Measurements from ENCODE around the gene CDCA7. TPM values are rescaled to one million over a fixed set of nuclear protein-coding genes. Genes with fewer than 3 reads are reported as not detected.
"Not testable (repeated sequence)": the region's sequence is repeated elsewhere in the genome, so short reads cannot be mapped to it uniquely, and the experiment has no call there.

CDCA7 gene
- polyA plus RNA-seq (2013, experiment 1 of 2): 6.3 TPM
- polyA plus RNA-seq (2013, experiment 2 of 2): 6.3 TPM

DNA sequence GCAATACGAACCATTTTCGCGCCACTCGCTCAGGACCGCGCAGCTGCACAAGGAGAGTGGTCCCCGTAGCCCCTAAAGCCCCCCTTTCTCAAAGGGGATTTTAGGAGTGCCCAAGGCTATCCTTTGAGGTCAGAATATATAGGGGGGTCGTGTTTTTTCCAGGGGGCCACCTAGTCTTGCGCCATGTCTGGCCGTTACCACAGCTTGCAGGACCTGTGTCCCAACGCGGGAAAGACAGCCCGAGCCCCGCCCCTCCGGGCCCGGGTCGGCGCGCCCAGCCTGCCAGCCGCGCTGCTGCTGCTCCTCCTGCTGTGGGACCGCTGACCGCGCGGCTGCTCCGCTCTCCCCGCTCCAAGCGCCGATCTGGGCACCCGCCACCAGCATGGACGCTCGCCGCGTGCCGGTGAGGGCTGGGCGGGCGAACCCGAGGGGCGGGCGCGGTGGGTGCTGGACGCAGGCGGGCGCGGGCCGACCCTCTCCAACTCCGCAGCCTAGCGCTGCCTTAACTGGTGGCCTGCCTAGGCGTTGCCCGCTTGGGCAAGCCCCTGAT lies at the start of gene CDCA7:
TSS of gene CDCA7 (plus strand) at position 291 of the 550 bp plus-strand sequence. CDS start at position 383, 92 bp downstream.
- no peaks in the 10 kb centered on the region for H3K36me3 ChIP-seq (ENCODE audit: control insufficient read depth in 1 of 2, insufficient read depth in 2 of 2, low read depth in 1 of 2, low read length in 2 of 2)
- H2BK15ac ChIP-seq (ENCODE audit: low read depth, poor library complexity, severe bottlenecking): peak within 1 kb of the TSS; percentile 91
- H2BK5ac ChIP-seq (ENCODE audit: low read depth, low read length, poor library complexity, severe bottlenecking): peak within 1 kb of the TSS; percentile 89
- H3K79me1 ChIP-seq (replicated peaks; ENCODE audit: low read length, poor library complexity, severe bottlenecking): peaks cover 7% of the 10 kb centered on the region
- no peaks in the 10 kb centered on the region for H3K9me3 ChIP-seq (ENCODE audit: control insufficient read depth, low read length)
- peak; percentile 75 for DNase-seq
- WGBS: under 1% methylated on average over 46 of the region's 50 CpGs
- H3K9ac ChIP-seq (ENCODE audit: low read length): peak within 1 kb of the TSS; percentile 84
- H3K4me3 ChIP-seq (ENCODE audit: insufficient read depth in 1 of 2, low read depth in 1 of 2, low read length in 2 of 2): peak within 1 kb of the TSS; percentile 85 to 93
- peaks cover 0 to 48% of the 10 kb centered on the region in 2 experiments for H3K27me3 ChIP-seq (ENCODE audit: control insufficient read depth in 1 of 2, insufficient read depth in 1 of 2, low read length in 2 of 2)
- peak within 1 kb of the TSS; percentile 88 for H4K8ac ChIP-seq (ENCODE audit: low read length)
- peak within 1 kb of the TSS; percentile 77 for H2BK120ac ChIP-seq (ENCODE audit: low read depth, low read length)
- peak within 1 kb of the TSS; percentile 91 for H3K27ac ChIP-seq (ENCODE audit: low read length, poor library complexity, severe bottlenecking)
- H2AK5ac ChIP-seq (ENCODE audit: low read length, severe bottlenecking): no peak within 1 kb of the TSS
- peak within 1 kb of the TSS; percentile 29 to 71 for H3K4ac ChIP-seq (ENCODE audit: low read depth in 1 of 2, low read length in 2 of 2)
- H3K23ac ChIP-seq (ENCODE audit: low read length in 2 of 2): peak within 1 kb of the TSS in 1 of 2 experiments; percentile 54
- H3K14ac ChIP-seq (ENCODE audit: low read length in 2 of 2): peak within 1 kb of the TSS in 1 of 2 experiments; percentile 30
- peak within 1 kb of the TSS; percentile 87 to 93 for H3K18ac ChIP-seq (ENCODE audit: low read depth in 1 of 2, low read length in 2 of 2)
- H2BK12ac ChIP-seq (ENCODE audit: low read length in 2 of 2): peak within 1 kb of the TSS in 1 of 2 experiments; percentile 48
- peaks cover 3% of the 10 kb centered on the region for H3K4me1 ChIP-seq (ENCODE audit: control insufficient read depth, insufficient read depth, low read depth, low read length)
- H2AFZ ChIP-seq (ENCODE audit: low read depth, low read length): peak within 1 kb of the TSS; percentile 85
- H4K91ac ChIP-seq (ENCODE audit: low read length): peak within 1 kb of the TSS; percentile 64
- peak within 1 kb of the TSS; percentile 91 for H3K4me2 ChIP-seq (ENCODE audit: low read length, poor library complexity, severe bottlenecking)

DNA sequence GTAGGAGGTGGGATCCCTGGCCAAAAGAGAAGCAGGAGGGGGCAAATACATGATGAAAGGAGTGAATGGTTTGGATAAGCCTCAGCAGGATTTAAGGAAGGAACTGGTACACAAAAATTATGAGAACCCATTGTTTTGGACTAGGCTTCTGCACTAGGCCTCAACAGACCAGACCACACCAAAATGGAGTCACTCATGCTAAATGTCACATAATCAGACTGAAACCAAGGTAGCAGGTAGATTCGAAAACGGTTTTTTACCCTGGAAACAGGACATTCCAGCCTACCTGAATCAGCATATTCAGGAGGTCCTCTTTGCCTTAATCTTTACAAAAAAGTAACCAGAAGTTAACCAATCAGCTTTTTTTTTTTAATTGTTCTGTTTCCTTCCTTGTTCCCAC lies 49.4 kb upstream of the CDCA7 start:
- 64% methylated on average over 2 of the region's 2 CpGs for WGBS

DNA sequence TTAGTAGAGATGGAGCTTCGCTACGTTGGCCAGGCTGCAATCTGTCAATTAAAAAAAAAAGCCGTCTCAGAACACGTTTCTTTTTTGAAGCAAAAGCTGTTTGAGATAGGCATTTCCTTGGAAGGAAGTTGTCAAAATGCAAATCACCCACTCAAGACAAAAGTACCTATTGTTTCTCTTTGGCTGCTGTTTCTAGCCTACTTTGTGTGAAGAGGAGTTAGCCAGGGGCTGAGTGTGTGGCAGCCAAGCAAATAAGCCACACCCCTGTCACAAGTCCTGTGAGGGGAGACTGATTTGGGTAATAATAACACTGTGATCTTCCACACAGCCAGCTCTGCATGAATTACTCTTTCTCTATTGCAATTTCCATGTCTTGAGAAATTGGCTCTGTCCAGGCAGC lies 47.4 kb upstream of the CDCA7 start:
- H2AFZ ChIP-seq (ENCODE audit: low read depth, low read length): no peak overlapping the region
- no peak overlapping the region for H3K4ac ChIP-seq (ENCODE audit: low read depth in 1 of 2, low read length in 2 of 2)
- no peaks in the 10 kb centered on the region for H3K4me1 ChIP-seq (ENCODE audit: control insufficient read depth, insufficient read depth, low read depth, low read length)
- no peak overlapping the region for H2BK120ac ChIP-seq (ENCODE audit: low read depth, low read length)
- H4K8ac ChIP-seq (ENCODE audit: low read length): no peak overlapping the region
- no peak overlapping the region for H4K91ac ChIP-seq (ENCODE audit: low read length)
- DNase-seq: no peak
- no peaks in the 10 kb centered on the region for H3K27me3 ChIP-seq (ENCODE audit: control insufficient read depth in 1 of 2, insufficient read depth in 1 of 2, low read length in 2 of 2)
- H3K14ac ChIP-seq (ENCODE audit: low read length in 2 of 2): no peak overlapping the region
- no peaks in the 10 kb centered on the region for H3K9me3 ChIP-seq (ENCODE audit: control insufficient read depth, low read length)
- H3K4me3 ChIP-seq (ENCODE audit: insufficient read depth in 1 of 2, low read depth in 1 of 2, low read length in 2 of 2): no peak overlapping the region
- H3K18ac ChIP-seq (ENCODE audit: low read depth in 1 of 2, low read length in 2 of 2): no peak overlapping the region
- no peaks in the 10 kb centered on the region for H3K36me3 ChIP-seq (ENCODE audit: control insufficient read depth in 1 of 2, insufficient read depth in 2 of 2, low read depth in 1 of 2, low read length in 2 of 2)
- no peak overlapping the region for H3K9ac ChIP-seq (ENCODE audit: low read length)
- no peak overlapping the region for H3K4me2 ChIP-seq (ENCODE audit: low read length, poor library complexity, severe bottlenecking)
- no peak overlapping the region for H2BK5ac ChIP-seq (ENCODE audit: low read depth, low read length, poor library complexity, severe bottlenecking)
- no peak overlapping the region for H3K27ac ChIP-seq (ENCODE audit: low read length, poor library complexity, severe bottlenecking)
- no peaks in the 10 kb centered on the region for H3K79me1 ChIP-seq (replicated peaks; ENCODE audit: low read length, poor library complexity, severe bottlenecking)
- no peak overlapping the region for H3K23ac ChIP-seq (ENCODE audit: low read length in 2 of 2)
- H2BK15ac ChIP-seq (ENCODE audit: low read depth, poor library complexity, severe bottlenecking): no peak overlapping the region
- no peak overlapping the region for H2BK12ac ChIP-seq (ENCODE audit: low read length in 2 of 2)
- WGBS: 64% methylated on average over 4 of the region's 4 CpGs
- H2AK5ac ChIP-seq (ENCODE audit: low read length, severe bottlenecking): no peak overlapping the region

More for the DNA sequence above, 49.4 kb upstream of the CDCA7 start:
- Histone ChIP-seq H3K23ac (ENCODE audit: low read length in 2 of 2) (no peak overlapping the region), H3K79me1 (replicated peaks; ENCODE audit: low read length, poor library complexity, severe bottlenecking) (no peaks in the 10 kb centered on the region), H3K18ac (ENCODE audit: low read depth in 1 of 2, low read length in 2 of 2) (no peak overlapping the region), H3K14ac (ENCODE audit: low read length in 2 of 2) (no peak overlapping the region), H3K27ac (ENCODE audit: low read length, poor library complexity, severe bottlenecking) (no peak overlapping the region), H3K27me3 (ENCODE audit: control insufficient read depth in 1 of 2, insufficient read depth in 1 of 2, low read length in 2 of 2) (no peaks in the 10 kb centered on the region), H2BK12ac (ENCODE audit: low read length in 2 of 2) (no peak overlapping the region), H2BK5ac (ENCODE audit: low read depth, low read length, poor library complexity, severe bottlenecking) (no peak overlapping the region), H2BK120ac (ENCODE audit: low read depth, low read length) (no peak overlapping the region), H3K4me1 (ENCODE audit: control insufficient read depth, insufficient read depth, low read depth, low read length) (no peaks in the 10 kb centered on the region), H3K36me3 (ENCODE audit: control insufficient read depth in 1 of 2, insufficient read depth in 2 of 2, low read depth in 1 of 2, low read length in 2 of 2) (no peaks in the 10 kb centered on the region), H4K91ac (ENCODE audit: low read length) (no peak overlapping the region), H3K9ac (ENCODE audit: low read length) (no peak overlapping the region), H3K4ac (ENCODE audit: low read depth in 1 of 2, low read length in 2 of 2) (no peak overlapping the region), H3K4me3 (ENCODE audit: insufficient read depth in 1 of 2, low read depth in 1 of 2, low read length in 2 of 2) (no peak overlapping the region), H2AK5ac (ENCODE audit: low read length, severe bottlenecking) (no peak overlapping the region), H3K9me3 (ENCODE audit: control insufficient read depth, low read length) (peaks cover 3% of the 10 kb centered on the region), H3K4me2 (ENCODE audit: low read length, poor library complexity, severe bottlenecking) (no peak overlapping the region), H2AFZ (ENCODE audit: low read depth, low read length) (no peak overlapping the region), H4K8ac (ENCODE audit: low read length) (no peak overlapping the region), H2BK15ac (ENCODE audit: low read depth, poor library complexity, severe bottlenecking) (no peak overlapping the region)
- DNase-seq: no peak

DNA sequence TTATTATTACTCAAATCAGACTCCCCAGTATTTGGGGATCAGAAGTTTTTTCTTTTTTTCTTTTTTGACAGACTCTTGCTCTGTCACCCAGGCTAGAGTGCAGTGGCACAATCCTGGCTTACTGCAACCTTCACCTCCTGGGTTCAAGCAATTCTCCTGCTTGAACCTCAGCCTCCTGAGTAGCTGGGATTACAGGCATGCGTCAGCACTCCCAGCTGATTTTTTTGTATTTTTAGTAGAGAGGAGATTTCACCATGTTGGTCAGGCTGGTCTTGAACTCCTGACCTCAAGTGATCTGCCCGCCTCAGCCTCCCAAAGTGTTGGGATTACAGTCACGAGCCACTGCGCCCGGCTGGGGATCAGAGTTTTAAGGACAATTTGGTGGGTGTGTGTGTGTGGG lies 45.3 kb upstream of the CDCA7 start:
- DNase-seq; H3K36me3 ChIP-seq (ENCODE audit: control insufficient read depth in 1 of 2, insufficient read depth in 2 of 2, low read depth in 1 of 2, low read length in 2 of 2); H4K91ac ChIP-seq (ENCODE audit: low read length); H2AK5ac ChIP-seq (ENCODE audit: low read length, severe bottlenecking); H2BK12ac ChIP-seq (ENCODE audit: low read length in 2 of 2); H3K27ac ChIP-seq (ENCODE audit: low read length, poor library complexity, severe bottlenecking); H3K23ac ChIP-seq (ENCODE audit: low read length in 2 of 2); H3K14ac ChIP-seq (ENCODE audit: low read length in 2 of 2); H2BK5ac ChIP-seq (ENCODE audit: low read depth, low read length, poor library complexity, severe bottlenecking); H3K9ac ChIP-seq (ENCODE audit: low read length); H4K8ac ChIP-seq (ENCODE audit: low read length); H3K27me3 ChIP-seq (ENCODE audit: control insufficient read depth in 1 of 2, insufficient read depth in 1 of 2, low read length in 2 of 2); H3K4ac ChIP-seq (ENCODE audit: low read depth in 1 of 2, low read length in 2 of 2); H3K4me1 ChIP-seq (ENCODE audit: control insufficient read depth, insufficient read depth, low read depth, low read length); H3K18ac ChIP-seq (ENCODE audit: low read depth in 1 of 2, low read length in 2 of 2); H3K79me1 ChIP-seq (replicated peaks; ENCODE audit: low read length, poor library complexity, severe bottlenecking); H3K4me2 ChIP-seq (ENCODE audit: low read length, poor library complexity, severe bottlenecking); H3K4me3 ChIP-seq (ENCODE audit: insufficient read depth in 1 of 2, low read depth in 1 of 2, low read length in 2 of 2); H2BK15ac ChIP-seq (ENCODE audit: low read depth, poor library complexity, severe bottlenecking); H2AFZ ChIP-seq (ENCODE audit: low read depth, low read length); H2BK120ac ChIP-seq (ENCODE audit: low read depth, low read length); H3K9me3 ChIP-seq (ENCODE audit: control insufficient read depth, low read length): not testable (repeated sequence)
- WGBS: 71% methylated on average over 5 of the region's 5 CpGs

Measured in mesenchymal stem cell (in vitro differentiated cells and primary cell).